GM12878 (cell line): ENCODE results near the gene PTPRD. TPM values are rescaled to one million over a fixed set of nuclear protein-coding genes. Genes with fewer than 3 reads are reported as not detected.

ENCODE experiments used
- ATAC-seq: fragments of 200-7000 bp; cut with Tn5 transposase; 3 replicates; pipeline ENCODE4 v1.9.1; 2020; ENCODE audit warnings: mild to moderate bottlenecking, moderate library complexity
- BruUV-seq: library from RNA; stranded (reverse); fragments of 400-500 nt; replicated peaks from 2 replicates; lab custom pipeline; 2021; lab: Mats Ljungman, UMichigan
- CTCF ChIA-PET: fragments of 300-600 bp; sonication (Branson Sonifier 250); formaldehyde crosslinking; extraction: SDS; loops from one replicate; lab custom pipeline; 2021; ENCODE audit warnings: inconsistent platforms; lab: Yijun Ruan, JAX
- POLR2A ChIA-PET: fragments of 350-600 bp; formaldehyde crosslinking; extraction: SDS; loops from one replicate; lab custom pipeline; 2021; ENCODE audit warnings: inconsistent platforms; lab: Charles Lee
- RAD21 ChIA-PET: fragments of 300-600 bp; sonication (Branson Sonifier 250); formaldehyde crosslinking; loops from one replicate; lab custom pipeline; 2023; ENCODE audit warnings: antibody characterized with exemption; ENCODE audit not compliant: unreplicated experiment; lab: Charles Lee
- SMC1A ChIA-PET: fragments of 300-600 bp; sonication (Branson Sonifier 250); formaldehyde crosslinking; loops from one replicate; lab custom pipeline; 2023; ENCODE audit not compliant: unreplicated experiment, uncharacterized antibody; lab: Charles Lee
- DNase-seq: peaks from one replicate; pipeline ENCODE4 v3.0.0-alpha.2; 2011; ENCODE audit warnings: low read depth, low spot score
- FAIRE-seq: peaks from 3 replicates; lab custom pipeline; 2011; peaks lifted over from hg19 to GRCh38; lab: Jason Lieb, UNC
- H2AFZ ChIP-seq: 2 replicates; pipeline ENCODE4 v1.6.0; 2011; ENCODE audit warnings: low read depth, low read length, control low read depth; ENCODE audit not compliant: control insufficient read depth
- H3K27ac ChIP-seq: 2 replicates; pipeline ENCODE4 v1.5.1; 2011; ENCODE audit warnings: control low read depth; ENCODE audit not compliant: control insufficient read depth, insufficient read depth
- H3K27me3 ChIP-seq, 2 experiments: replicated peaks in 1 of 2; 2 replicates each; pipeline versions ENCODE4 v1.6.0 to v1.6.1; 2011; ENCODE audit warnings: low read length in 1 of 2; ENCODE audit not compliant: control insufficient read depth in 2 of 2, insufficient read depth in 2 of 2
- H3K36me3 ChIP-seq, 2 experiments: 2 replicates each; pipeline ENCODE4 v1.5.1; 2011; ENCODE audit warnings: low read length in 1 of 2; ENCODE audit not compliant: control insufficient read depth in 2 of 2, insufficient read depth in 2 of 2
- H3K4me1 ChIP-seq: 2 replicates; pipeline ENCODE4 v1.6.1; 2011; ENCODE audit warnings: mild to moderate bottlenecking, low read length, moderate library complexity, mixed read lengths; ENCODE audit not compliant: control insufficient read depth, insufficient read depth
- H3K4me2 ChIP-seq: 2 replicates; pipeline ENCODE4 v1.6.0; 2011; ENCODE audit warnings: control low read depth; ENCODE audit not compliant: control insufficient read depth, insufficient read depth
- H3K4me3 ChIP-seq: fragments of 200-600 bp; sonication (generic); 2 replicates; pipeline ENCODE4 v1.5.1; 2016
- H3K79me2 ChIP-seq: 2 replicates; pipeline ENCODE4 v1.6.0; 2011; ENCODE audit warnings: low read length; ENCODE audit not compliant: control insufficient read depth, insufficient read depth
- H3K9ac ChIP-seq: 2 replicates; pipeline ENCODE4 v1.8.0; 2011; ENCODE audit warnings: low read length, control low read depth, mixed read lengths; ENCODE audit not compliant: control insufficient read depth, insufficient read depth
- H3K9me3 ChIP-seq: replicated peaks from 3 replicates; pipeline ENCODE4 v1.5.1; 2011; ENCODE audit warnings: mild to moderate bottlenecking, low read length; ENCODE audit not compliant: control insufficient read depth, insufficient read depth
- H4K20me1 ChIP-seq: 2 replicates; pipeline ENCODE4 v1.6.0; 2011; ENCODE audit not compliant: control insufficient read depth, insufficient read depth
- EED ChIP-seq: sonication (generic); IDR thresholded peaks from 2 replicates; pipeline ENCODE4 v1.6.1; 2016; ENCODE audit warnings: antibody characterized with exemption, low read depth
- EP300 ChIP-seq, 2 experiments: fragments of 150-350 bp in 1 of 2; IDR thresholded peaks; 2 replicates each; pipeline ENCODE4 v1.6.1; 2011 to 2012; ENCODE audit warnings: low read depth in 2 of 2, low read length in 2 of 2, borderline replicate concordance in 1 of 2, improper control_type of control experiment in 1 of 2, inconsistent platforms in 1 of 2; ENCODE audit not compliant: control insufficient read depth in 1 of 2
- JUND ChIP-seq: IDR thresholded peaks from 2 replicates; pipeline ENCODE4 v1.6.1; 2012; ENCODE audit warnings: low read depth, mild to moderate bottlenecking, low read length, improper control_type of control experiment, moderate library complexity
- NFYB ChIP-seq: IDR thresholded peaks from 2 replicates; pipeline ENCODE4 v1.6.1; 2011; ENCODE audit warnings: low read depth, mild to moderate bottlenecking, low read length, improper control_type of control experiment, moderate library complexity; ENCODE audit not compliant: insufficient read depth
- PAX8 ChIP-seq: fragments of 450-650 bp; IDR thresholded peaks from 2 replicates; pipeline ENCODE4 v1.6.1; 2017; ENCODE audit warnings: mild to moderate bottlenecking, moderate library complexity
- RBBP5 ChIP-seq: fragments of 200-600 bp; sonication (generic); conservative IDR thresholded peaks from 2 replicates; pipeline ENCODE4 v1.6.1; 2016
- STAT3 ChIP-seq: IDR thresholded peaks from 2 replicates; pipeline ENCODE4 v1.6.1; 2011; ENCODE audit warnings: low read depth, low read length, improper control_type of control experiment
- SUZ12 ChIP-seq: fragments of 200-600 bp; sonication (generic); IDR thresholded peaks from one replicate; pipeline ENCODE4 v1.6.1; 2018; ENCODE audit warnings: antibody characterized with exemption, mild to moderate bottlenecking; ENCODE audit not compliant: unreplicated experiment
- USF1 ChIP-seq: IDR thresholded peaks from 2 replicates; pipeline ENCODE4 v1.6.1; 2011; ENCODE audit warnings: borderline replicate concordance, low read depth, mild to moderate bottlenecking, moderate library complexity, mixed read lengths, low read length; ENCODE audit not compliant: insufficient read depth; ENCODE audit errors: extremely low read length
- WGBS: methylation state at CpG from one replicate; pipeline ENCODE4 v1.1.6; 2016; ENCODE audit warnings: low lambda C conversion rate; ENCODE audit not compliant: insufficient replicate concordance, insufficient coverage; ENCODE audit errors: missing lambda C conversion rate; 5-methylcytosine and 5-hydroxymethylcytosine counted together
- in situ Hi-C: fragments of 300-500 bp; cut with MboI; formaldehyde crosslinking; loops from 9 replicates; pipeline ENCODE4 v1.14.3; 2018; ENCODE audit warnings: mixed read lengths
- intact Hi-C: fragments of 100-400 bp; cut with micrococcal nuclease; formaldehyde crosslinking; loops from one replicate; pipeline ENCODE4 v1.14.2; 2022; ENCODE audit not compliant: unreplicated experiment
- polyA plus RNA-seq, 11 experiments: library from polyadenylated mRNA; depleted of rRNA in 4 of 11; unstranded in 6 of 11; stranded (reverse) in 5 of 11; fragments of >200 nt; fragmentation: Nextera tagmentation in 4 of 11; fragmentation: Illumina TruSeq in 1 of 11; extraction: Ambion mirVana in 4 of 11; extraction: Trizol in 1 of 11; gene quantifications; 1 replicate in 1 of 11; 2 replicates in 10 of 11; pipeline versions ENCODE4 v1.2.1 to v1.2.3, GENCODE V29; 2011 to 2016; ENCODE audit warnings: inconsistent platforms in 2 of 11, missing spikeins in 2 of 11, low read depth in 1 of 11
- total RNA-seq, 4 experiments: library from RNA; depleted of rRNA in 3 of 4; stranded (reverse); fragments of >200 nt in 3 of 4; fragmentation: Illumina TruSeq in 1 of 4; extraction: Trizol in 1 of 4; gene quantifications; 2 replicates each; pipeline versions ENCODE4 v1.2.1 to v1.2.3, GENCODE V29; 2013 to 2021
- TF ChIP-seq, protein P1 (sequence below): fragments of 450-650 bp; formaldehyde crosslinking; IDR thresholded peaks from 2 replicates; pipeline ENCODE4 v1.5.0; 2022; ENCODE audit warnings: mild to moderate bottlenecking, missing genetic modification characterization
- TF ChIP-seq, protein P2 (sequence below): fragments of 450-650 bp; IDR thresholded peaks from 2 replicates; pipeline ENCODE4 v1.6.1; 2016; ENCODE audit warnings: mild to moderate bottlenecking

The PTPRD gene
- total and polyA plus RNA-seq, 10 of the 15 experiments (the other 5 are each of a cell fraction or from before 2014, with no cell fraction given): under 0.01 to 0.05 (median 0.01) TPM; not detected in 7

GRCh38 chr9:8883321-8883720 lies 1729.5 kb downstream of the PTPRD start:
- Histone ChIP-seq H3K79me2 (no peaks in the 10 kb centered on the region), H3K4me2 (no peak overlapping the region), H3K9ac (no peak overlapping the region), H3K36me3 (no peaks in the 10 kb centered on the region), H3K4me1 (no peaks in the 10 kb centered on the region), H3K27ac (no peak overlapping the region), H3K4me3 (no peak overlapping the region), H2AFZ (no peak overlapping the region), H3K27me3 (no peaks in the 10 kb centered on the region), H3K9me3 (no peaks in the 10 kb centered on the region), H4K20me1 (no peaks in the 10 kb centered on the region)
- DNase-seq: no peak
- SMC1A ChIA-PET: no interaction called here
- no TSS peak for BruUV-seq
- FAIRE-seq: no peak
- in situ Hi-C loops (no loop called here), intact Hi-C loops (no loop called here)
- CTCF ChIA-PET: no interaction called here
- no peak for ATAC-seq
- WGBS: 0% methylated on average over 1 of the region's 1 CpG
- POLR2A ChIA-PET: no interaction called here
- no peak for TF ChIP-seq JUND
- no peak for TF ChIP-seq PAX8
- no peak for TF ChIP-seq NFYB
- no peak for TF ChIP-seq STAT3
- TF ChIP-seq EP300 (IDR thresholded peaks at IDR 0.05; ENCODE audit: borderline replicate concordance in 1 of 2, control insufficient read depth in 1 of 2, low read depth in 2 of 2, low read length in 2 of 2): no peak
- TF ChIP-seq, protein P1, sequence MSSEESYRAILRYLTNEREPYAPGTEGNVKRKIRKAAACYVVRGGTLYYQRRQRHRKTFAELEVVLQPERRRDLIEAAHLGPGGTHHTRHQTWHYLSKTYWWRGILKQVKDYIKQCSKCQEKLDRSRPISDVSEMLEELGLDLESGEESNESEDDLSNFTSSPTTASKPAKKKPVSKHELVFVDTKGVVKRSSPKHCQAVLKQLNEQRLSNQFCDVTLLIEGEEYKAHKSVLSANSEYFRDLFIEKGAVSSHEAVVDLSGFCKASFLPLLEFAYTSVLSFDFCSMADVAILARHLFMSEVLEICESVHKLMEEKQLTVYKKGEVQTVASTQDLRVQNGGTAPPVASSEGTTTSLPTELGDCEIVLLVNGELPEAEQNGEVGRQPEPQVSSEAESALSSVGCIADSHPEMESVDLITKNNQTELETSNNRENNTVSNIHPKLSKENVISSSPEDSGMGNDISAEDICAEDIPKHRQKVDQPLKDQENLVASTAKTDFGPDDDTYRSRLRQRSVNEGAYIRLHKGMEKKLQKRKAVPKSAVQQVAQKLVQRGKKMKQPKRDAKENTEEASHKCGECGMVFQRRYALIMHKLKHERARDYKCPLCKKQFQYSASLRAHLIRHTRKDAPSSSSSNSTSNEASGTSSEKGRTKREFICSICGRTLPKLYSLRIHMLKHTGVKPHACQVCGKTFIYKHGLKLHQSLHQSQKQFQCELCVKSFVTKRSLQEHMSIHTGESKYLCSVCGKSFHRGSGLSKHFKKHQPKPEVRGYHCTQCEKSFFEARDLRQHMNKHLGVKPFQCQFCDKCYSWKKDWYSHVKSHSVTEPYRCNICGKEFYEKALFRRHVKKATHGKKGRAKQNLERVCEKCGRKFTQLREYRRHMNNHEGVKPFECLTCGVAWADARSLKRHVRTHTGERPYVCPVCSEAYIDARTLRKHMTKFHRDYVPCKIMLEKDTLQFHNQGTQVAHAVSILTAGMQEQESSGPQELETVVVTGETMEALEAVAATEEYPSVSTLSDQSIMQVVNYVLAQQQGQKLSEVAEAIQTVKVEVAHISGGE (CRISPR knock-in tag): no peak
- no peak for TF ChIP-seq RBBP5
- TF ChIP-seq SUZ12: no peak
- TF ChIP-seq, protein P2, sequence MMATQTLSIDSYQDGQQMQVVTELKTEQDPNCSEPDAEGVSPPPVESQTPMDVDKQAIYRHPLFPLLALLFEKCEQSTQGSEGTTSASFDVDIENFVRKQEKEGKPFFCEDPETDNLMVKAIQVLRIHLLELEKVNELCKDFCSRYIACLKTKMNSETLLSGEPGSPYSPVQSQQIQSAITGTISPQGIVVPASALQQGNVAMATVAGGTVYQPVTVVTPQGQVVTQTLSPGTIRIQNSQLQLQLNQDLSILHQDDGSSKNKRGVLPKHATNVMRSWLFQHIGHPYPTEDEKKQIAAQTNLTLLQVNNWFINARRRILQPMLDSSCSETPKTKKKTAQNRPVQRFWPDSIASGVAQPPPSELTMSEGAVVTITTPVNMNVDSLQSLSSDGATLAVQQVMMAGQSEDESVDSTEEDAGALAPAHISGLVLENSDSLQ: no peak
- TF ChIP-seq USF1: no peak
- TF ChIP-seq EED: no peak
- RAD21 ChIA-PET: no interaction called here
